Subcutaneous adipose tissue (tissue), 4 donors: ENCODE data around the gene HOTAIR. TPM values are rescaled to one million over a fixed set of nuclear protein-coding genes. Genes with fewer than 3 reads are reported as not detected.

ENCODE experiments used
- total RNA-seq, 4 donors: library from RNA; depleted of rRNA; stranded (reverse); fragments of >200 nt; gene quantifications; one replicate each; pipeline ENCODE4 v1.1.0, GENCODE V29; 2016
- TF ChIP-seq, protein P1 (sequence below): fragments of 450-650 bp; IDR thresholded peaks from one replicate; pipeline ENCODE4 v1.5.1; 2016; ENCODE audit warnings: low read depth, mild to moderate bottlenecking, control low read depth, antibody characterized with exemption, moderate library complexity

HOTAIR gene
- total RNA-seq, 4 donors from 2014 or later, result 0.34 to 3.4 (median 0.61) TPM

DNA sequence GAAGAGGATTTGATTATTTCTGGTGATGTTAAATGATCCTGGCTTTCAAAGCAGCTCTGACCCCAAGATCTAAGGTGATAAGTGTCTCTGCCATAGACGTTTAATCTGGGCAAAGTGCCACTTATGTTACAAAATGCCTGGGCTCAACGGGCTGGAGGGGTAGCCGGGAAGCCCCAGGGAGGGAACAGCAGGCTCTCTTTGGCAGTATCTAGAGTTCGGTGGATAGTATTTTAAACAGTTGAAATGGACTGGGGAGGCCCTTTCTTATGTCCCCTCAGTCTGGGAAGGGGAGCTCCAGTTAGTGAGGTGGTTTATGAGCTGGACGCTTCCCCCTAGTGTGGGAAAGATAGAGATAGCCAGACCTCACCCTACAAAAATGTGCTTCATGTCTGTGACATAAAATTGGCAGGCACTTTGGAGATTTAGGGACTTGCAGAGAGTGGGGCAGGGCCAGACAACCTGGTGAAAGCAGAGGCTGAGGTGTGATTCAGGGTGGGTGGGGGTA lies 7.3 kb downstream of the HOTAIR start:
- TF ChIP-seq, protein P1, sequence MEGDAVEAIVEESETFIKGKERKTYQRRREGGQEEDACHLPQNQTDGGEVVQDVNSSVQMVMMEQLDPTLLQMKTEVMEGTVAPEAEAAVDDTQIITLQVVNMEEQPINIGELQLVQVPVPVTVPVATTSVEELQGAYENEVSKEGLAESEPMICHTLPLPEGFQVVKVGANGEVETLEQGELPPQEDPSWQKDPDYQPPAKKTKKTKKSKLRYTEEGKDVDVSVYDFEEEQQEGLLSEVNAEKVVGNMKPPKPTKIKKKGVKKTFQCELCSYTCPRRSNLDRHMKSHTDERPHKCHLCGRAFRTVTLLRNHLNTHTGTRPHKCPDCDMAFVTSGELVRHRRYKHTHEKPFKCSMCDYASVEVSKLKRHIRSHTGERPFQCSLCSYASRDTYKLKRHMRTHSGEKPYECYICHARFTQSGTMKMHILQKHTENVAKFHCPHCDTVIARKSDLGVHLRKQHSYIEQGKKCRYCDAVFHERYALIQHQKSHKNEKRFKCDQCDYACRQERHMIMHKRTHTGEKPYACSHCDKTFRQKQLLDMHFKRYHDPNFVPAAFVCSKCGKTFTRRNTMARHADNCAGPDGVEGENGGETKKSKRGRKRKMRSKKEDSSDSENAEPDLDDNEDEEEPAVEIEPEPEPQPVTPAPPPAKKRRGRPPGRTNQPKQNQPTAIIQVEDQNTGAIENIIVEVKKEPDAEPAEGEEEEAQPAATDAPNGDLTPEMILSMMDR, result no peak

DNA sequence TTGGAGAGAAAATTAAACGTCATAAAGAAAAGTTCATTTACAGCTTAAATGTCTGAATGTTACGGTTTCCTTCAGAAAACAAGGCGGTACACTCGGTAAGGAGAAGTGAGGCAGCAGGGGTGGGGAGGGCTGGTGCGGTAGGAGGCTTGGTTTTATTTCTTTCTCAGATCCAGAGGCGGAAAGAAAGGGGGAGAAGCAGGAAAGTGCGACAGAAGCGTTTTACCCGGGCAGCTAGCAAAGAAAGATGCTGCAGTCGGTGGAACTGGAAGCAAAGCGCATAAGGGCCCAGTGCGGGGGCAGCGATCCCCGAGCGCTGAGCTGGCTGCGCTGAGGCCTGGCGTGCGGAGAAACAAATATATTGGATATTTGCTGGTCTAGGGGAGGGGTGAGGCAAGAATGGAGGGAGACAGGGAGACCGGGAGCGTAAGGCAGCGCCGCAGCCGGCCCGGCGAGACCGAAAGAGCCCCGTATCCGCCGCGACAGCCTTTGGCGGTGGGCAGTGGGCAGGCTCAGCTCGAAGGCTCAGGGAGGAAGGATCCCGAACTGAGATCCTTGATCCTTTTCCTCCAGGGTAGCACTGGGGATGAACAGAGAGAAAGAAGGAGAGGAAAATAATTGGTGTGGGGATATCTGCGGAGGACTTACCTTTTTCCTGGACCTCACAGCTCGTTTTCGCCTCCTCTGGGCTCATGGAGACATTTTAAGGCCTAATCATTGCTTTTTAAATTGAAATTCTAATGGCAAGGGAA lies 8.2 kb downstream of the HOTAIR start:
- TF ChIP-seq, protein P1, result no peak

DNA sequence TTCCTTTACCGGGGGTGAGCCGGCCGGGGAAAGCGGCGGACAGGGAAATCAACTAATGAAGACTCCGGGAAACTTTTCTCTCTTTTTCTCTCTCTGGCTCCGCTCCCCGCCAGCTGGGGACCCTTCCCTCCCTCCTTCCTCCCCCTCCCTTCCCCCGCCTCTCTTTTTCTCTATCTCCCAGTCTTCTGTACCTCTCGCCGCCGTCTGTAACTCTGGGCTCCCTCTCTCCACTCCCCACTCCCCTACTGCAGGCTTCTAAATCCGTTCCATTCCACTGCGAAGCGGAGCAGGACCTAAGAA lies 8.7 kb downstream of the HOTAIR start:
- TF ChIP-seq, protein P1, result no peak

DNA sequence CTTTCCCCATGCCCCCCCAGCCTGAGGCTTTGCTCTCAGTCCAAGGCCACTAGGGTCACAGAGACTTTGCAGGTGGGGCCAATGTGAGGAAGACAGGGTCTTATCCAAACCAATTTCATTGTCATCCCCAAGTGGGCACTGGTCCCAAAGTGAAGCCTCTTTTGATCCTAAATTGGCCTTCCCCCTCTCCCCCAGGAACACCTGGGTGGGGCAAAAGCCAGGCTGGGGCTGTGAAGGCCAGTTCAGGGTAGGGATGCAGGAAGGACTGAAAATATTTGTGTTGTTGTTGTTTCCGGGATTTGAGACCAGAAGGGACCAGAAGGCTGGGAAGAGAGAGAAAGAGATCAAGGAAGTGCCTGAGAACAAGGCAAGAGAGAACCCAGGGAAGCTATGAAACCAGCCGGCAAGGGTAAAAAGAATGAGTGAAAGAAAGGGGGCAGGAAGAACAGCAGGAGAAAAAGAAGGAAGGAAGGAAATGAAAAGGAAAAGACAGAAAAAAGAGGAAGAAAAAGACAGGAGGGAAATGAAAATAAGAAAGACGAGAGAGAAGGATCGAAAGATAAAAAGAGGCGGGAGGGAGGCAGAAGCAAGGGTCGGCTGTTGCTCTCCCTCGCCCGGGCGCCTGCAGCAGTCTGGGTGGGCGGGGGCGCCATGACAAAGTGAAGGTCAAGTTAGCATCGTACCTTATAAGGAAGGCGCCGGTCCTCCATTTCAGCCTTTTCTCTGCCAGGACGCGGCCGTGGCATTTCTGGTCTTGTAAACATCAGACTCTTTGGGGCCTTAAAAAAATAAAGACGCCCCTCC lies 9.3 kb downstream of the HOTAIR start:
- TF ChIP-seq, protein P1, result no peak

DNA sequence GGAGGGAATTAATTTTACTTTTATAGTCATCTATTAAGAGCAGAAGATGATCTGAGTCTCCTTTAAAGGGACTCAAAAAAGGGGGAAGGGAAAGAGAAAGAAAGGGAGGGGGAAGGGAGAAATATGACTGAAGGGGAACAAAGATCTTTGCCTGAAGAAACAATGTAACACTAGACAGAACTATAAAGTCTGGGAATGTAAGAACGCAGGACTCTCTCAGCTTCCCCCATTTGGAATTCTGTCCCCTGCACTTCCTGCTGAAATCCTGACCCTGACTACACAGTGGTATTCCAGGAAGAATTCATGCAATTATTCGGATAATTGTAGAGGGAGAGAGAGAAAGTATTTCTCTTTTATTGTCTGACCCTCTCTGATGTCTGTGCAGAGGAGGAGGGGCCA lies 10.4 kb downstream of the HOTAIR start:
- TF ChIP-seq, protein P1, result no peak

DNA sequence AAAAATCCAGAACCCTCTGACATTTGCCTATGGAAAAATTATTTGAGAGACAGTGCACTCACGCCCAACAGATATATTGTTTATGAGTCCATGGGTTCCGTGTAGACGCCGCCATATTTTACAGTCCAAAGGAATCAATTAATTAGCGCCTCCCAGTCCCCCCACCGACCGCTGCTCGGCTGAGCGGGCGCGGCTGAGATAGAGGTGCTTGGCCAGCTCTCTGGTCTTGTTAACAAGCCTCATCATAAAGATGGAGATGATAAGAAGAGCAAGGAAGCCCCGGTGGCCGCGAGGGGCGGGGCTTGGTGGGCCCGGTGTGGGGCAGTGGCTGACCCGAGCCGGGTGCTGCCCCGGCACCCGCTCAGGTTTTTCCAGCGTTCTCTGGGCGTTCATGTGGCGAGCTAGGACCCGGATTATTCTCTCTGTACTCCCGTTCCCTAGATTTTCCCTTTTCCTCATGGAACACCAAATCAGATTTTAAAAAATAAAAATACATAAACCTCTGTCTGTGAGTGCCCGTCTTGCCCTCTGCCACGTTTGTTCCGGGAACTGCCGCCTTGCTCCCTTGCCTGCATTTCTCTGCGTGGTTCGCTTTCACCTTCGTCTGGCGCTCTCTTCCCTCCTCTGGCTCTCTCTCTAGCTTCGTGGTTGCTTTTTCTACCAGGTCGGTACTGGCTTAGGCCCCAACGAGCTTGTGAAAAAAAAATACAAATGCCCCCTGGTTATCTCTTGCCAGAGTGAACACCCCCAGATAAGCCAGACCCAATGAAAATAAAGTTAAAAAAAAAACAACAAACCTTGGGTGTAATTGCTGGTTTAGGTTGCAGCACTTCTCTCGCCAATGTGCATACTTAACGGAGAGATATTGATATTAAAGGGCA lies 11.1 kb downstream of the HOTAIR start:
- TF ChIP-seq, protein P1, result no peak
